ENCODE data around the gene PLSCR5. TPM values are rescaled to one million over a fixed set of nuclear protein-coding genes. Genes with fewer than 3 reads are reported as not detected.
A peak's percentile ranks its signal among the peaks of the same experiment; 100 is the strongest.

The PLSCR5 gene
- total and polyA plus RNA-seq, 2 donors (not counting 3 experiments of a cell fraction or from before 2014, with no cell fraction given): not detected

DNA sequence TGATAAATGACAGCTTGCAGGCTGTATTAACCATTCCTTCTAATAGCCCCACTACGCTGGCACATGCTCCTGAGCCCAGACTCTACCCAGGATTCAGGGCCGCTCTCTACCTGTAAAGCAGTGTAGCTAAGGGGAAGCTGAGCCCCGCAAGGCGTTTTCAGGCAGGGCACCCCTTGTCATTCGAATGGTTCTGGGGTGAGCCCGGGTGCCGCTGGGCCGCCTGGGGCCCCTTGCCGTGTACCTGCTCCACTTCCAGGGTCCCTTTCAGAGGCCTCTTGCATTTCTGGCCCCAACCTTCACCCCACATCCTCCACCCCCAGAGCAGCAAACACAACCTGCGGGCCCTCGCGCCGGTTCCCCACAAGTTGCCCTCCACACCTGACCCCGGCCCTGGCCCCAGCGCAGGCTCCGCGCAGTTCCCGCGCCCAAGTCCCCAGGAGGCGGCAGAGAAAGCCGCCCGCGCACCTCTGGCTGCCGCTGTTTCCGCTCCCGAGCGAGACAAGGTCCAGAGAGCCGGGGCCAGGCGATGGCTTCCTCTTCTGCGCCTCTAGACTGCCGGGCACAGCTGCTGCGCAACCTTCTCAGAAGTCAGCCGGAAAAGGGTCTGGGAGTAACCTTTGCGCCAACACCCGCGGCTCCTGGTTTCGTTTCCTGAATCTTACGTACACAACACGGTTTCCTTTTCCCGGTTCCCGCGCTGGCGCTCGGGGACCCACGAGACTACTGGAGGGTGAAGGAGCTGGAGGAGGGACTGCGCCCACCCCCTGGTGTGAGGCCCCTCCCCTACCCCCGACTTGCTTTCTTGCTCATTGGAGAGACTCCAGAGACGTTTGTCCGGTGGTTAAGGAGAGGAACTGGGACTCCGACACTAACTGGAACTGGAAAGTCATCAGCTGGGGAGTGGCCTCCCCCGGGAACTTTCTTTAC is 60.9 kb downstream of the PLSCR5 start, which contains the start of gene PLSCR1:
Gene PLSCR1 (minus strand): TSS at position 606 of the 927 bp plus-strand sequence. CDS start 8,055 bp downstream, outside the sequence.
- dilution Hi-C loops (cut with MboI; ENCODE audit: extremely low pct_ligation_motif_present, low sequenced_read_pairs): no loop called here
- Histone ChIP-seq H2AFZ (ENCODE audit: low read depth, low read length) (peak within 1 kb of the TSS; percentile 85), H3K4me3 (replicated peaks in 1 of 3; ENCODE audit: insufficient read depth in 1 of 3, low read depth in 1 of 3, low read length in 3 of 3) (peak within 1 kb of the TSS; percentile 66 to 78 (median 66)), H3K9me3 (replicated peaks; ENCODE audit: control insufficient read depth, insufficient read depth, low read length) (no peaks in the 10 kb centered on the region), H3K27ac (ENCODE audit: insufficient read depth, low read depth, low read length) (peak within 1 kb of the TSS; percentile 78), H3K36me3 (ENCODE audit: control insufficient read depth in 2 of 2, extremely low read depth in 1 of 2, insufficient read depth in 2 of 2, low read length in 2 of 2) (no peaks in the 10 kb centered on the region), H3K9ac (replicated peaks; ENCODE audit: extremely low read depth, insufficient read depth, low read length) (peak within 1 kb of the TSS; percentile 87), H3K4me1 (ENCODE audit: control insufficient read depth, extremely low read depth, insufficient read depth, low read length) (peaks cover 9% of the 10 kb centered on the region), H3K27me3 (ENCODE audit: control insufficient read depth in 2 of 2, insufficient read depth in 2 of 2, low read length in 2 of 2) (no peaks in the 10 kb centered on the region), H3K9me1 (replicated peaks; ENCODE audit: control insufficient read depth, extremely low read depth, insufficient read depth, low read length) (no peaks in the 10 kb centered on the region), H3K4me2 (ENCODE audit: insufficient read depth, low read length) (peak within 1 kb of the TSS; percentile 97), H4K20me1 (replicated peaks; ENCODE audit: control insufficient read depth, extremely low read depth, insufficient read depth, low read length) (no peaks in the 10 kb centered on the region), H3K79me2 (ENCODE audit: control insufficient read depth, insufficient read depth, low read length) (peaks cover 37% of the 10 kb centered on the region)
- FAIRE-seq (peak; percentile 93), DNase-seq (ENCODE audit: low read depth, low spot score) (peak; percentile 99)
- intact Hi-C loops (cut with micrococcal nuclease): loop anchor here (1.0 to 5.0 kb wide), 6 partner anchors 33 to 236 kb away; partner anchors contain the start of gene PLSCR2
- no peak for TF ChIP-seq FOS (IDR thresholded peaks at IDR 0.05; ENCODE audit: borderline replicate concordance, insufficient read depth, low read length)
- TF ChIP-seq MAX (IDR thresholded peaks at IDR 0.05; ENCODE audit: insufficient read depth, insufficient read length): peak; percentile 26
- TF ChIP-seq, protein P1, sequence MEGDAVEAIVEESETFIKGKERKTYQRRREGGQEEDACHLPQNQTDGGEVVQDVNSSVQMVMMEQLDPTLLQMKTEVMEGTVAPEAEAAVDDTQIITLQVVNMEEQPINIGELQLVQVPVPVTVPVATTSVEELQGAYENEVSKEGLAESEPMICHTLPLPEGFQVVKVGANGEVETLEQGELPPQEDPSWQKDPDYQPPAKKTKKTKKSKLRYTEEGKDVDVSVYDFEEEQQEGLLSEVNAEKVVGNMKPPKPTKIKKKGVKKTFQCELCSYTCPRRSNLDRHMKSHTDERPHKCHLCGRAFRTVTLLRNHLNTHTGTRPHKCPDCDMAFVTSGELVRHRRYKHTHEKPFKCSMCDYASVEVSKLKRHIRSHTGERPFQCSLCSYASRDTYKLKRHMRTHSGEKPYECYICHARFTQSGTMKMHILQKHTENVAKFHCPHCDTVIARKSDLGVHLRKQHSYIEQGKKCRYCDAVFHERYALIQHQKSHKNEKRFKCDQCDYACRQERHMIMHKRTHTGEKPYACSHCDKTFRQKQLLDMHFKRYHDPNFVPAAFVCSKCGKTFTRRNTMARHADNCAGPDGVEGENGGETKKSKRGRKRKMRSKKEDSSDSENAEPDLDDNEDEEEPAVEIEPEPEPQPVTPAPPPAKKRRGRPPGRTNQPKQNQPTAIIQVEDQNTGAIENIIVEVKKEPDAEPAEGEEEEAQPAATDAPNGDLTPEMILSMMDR (IDR thresholded peaks at IDR 0.05; ENCODE audit: extremely low read depth in 1 of 2, insufficient read depth in 1 of 2, low read depth in 1 of 2, low read length in 2 of 2): no peak
- TF ChIP-seq GATA2 (IDR thresholded peaks at IDR 0.05; ENCODE audit: insufficient read depth, insufficient read length, low read depth, low read length): no peak
- no peak for TF ChIP-seq JUN (IDR thresholded peaks at IDR 0.05; ENCODE audit: borderline replicate concordance, insufficient read depth, insufficient read length, low read depth)
- no peak for TF ChIP-seq MYC (IDR thresholded peaks at IDR 0.05; ENCODE audit: low read depth, low read length)
- TF ChIP-seq POLR2AphosphoS5 (IDR thresholded peaks at IDR 0.05; ENCODE audit: insufficient read depth, low read depth, low read length): peak; percentile 78
- no peak for TF ChIP-seq EZH2 (IDR thresholded peaks at IDR 0.05; ENCODE audit: borderline replicate concordance, low read depth, low read length, severe bottlenecking)
- peak; percentile 74 for TF ChIP-seq POLR2A (IDR thresholded peaks at IDR 0.05; ENCODE audit: low read depth, low read length)
- POLR2A ChIA-PET: interaction anchor here (0.6 to 1.1 kb wide), 4 partner anchors 39 to 266 kb away, joined by 3 to 6 read pairs (median 6); no protein-coding TSS in a partner anchor
- BruUV-seq (replicated peaks): no TSS peak
- CTCF ChIA-PET: interaction anchor here (0.6 to 2.5 kb wide), 16 partner anchors 10 to 479 kb away, joined by 3 to 11 read pairs (median 3); no protein-coding TSS in a partner anchor

Data from endothelial cell of umbilical vein (primary cell).